Activated naive CD8-positive, alpha-beta T cell treated with anti-CD3 and anti-CD28 coated beads for 36 hours (primary cell): ENCODE measurements around the gene CES5A. TPM values are rescaled to one million over a fixed set of nuclear protein-coding genes. Genes with fewer than 3 reads are reported as not detected.
"Not testable (repeated sequence)": the region's sequence is repeated elsewhere in the genome, so short reads cannot be mapped to it uniquely, and the experiment has no call there.

Experiments used
- DNase-seq: peaks from one replicate; pipeline ENCODE4 v3.0.0; 2021
- H3K27ac Mint-ChIP-seq: one replicate; pipeline ENCODE4 v1.8.0; 2022; ENCODE audit warnings: mild to moderate bottlenecking, moderate library complexity, mixed read lengths
- H3K27me3 Mint-ChIP-seq: one replicate; pipeline ENCODE4 v1.8.0; 2022; ENCODE audit warnings: mild to moderate bottlenecking, mixed read lengths
- H3K36me3 Mint-ChIP-seq: one replicate; pipeline ENCODE4 v1.8.0; 2021; ENCODE audit warnings: mild to moderate bottlenecking, mixed read lengths
- H3K4me1 Mint-ChIP-seq: one replicate; pipeline ENCODE4 v1.8.0; 2021; ENCODE audit warnings: mixed read lengths
- H3K4me3 Mint-ChIP-seq: one replicate; pipeline ENCODE4 v1.8.0; 2022; ENCODE audit warnings: mild to moderate bottlenecking, moderate library complexity, mixed read lengths
- H3K9me3 Mint-ChIP-seq: one replicate; pipeline ENCODE4 v1.8.0; 2022; ENCODE audit warnings: mixed read lengths
- total RNA-seq, 2 experiments: library from RNA; stranded (reverse); gene quantifications; one replicate each; pipeline ENCODE4 v1.2.3, GENCODE V29; 2021

The CES5A gene
- total RNA-seq, 2 experiments from 2014 or later = not detected

- H3K4me1 Mint-ChIP-seq = no peaks in the 10 kb centered on the region
- no peaks in the 10 kb centered on the region for H3K9me3 Mint-ChIP-seq
- H3K27me3 Mint-ChIP-seq = peaks cover 39% of the 10 kb centered on the region
- H3K4me3 Mint-ChIP-seq = no peak overlapping the region
- H3K36me3 Mint-ChIP-seq = no peaks in the 10 kb centered on the region
- no peak for DNase-seq
- H3K27ac Mint-ChIP-seq = no peak overlapping the region
Measured at GRCh38 chr16:55825115-55825728, 50.0 kb downstream of the CES5A start.

GRCh38 chr16:55824473-55825000 lies 50.6 kb downstream of the CES5A start:
- DNase-seq = no peak
- Mint-ChIP-seq H3K27ac (no peak overlapping the region), H3K4me3 (no peak overlapping the region), H3K4me1 (no peaks in the 10 kb centered on the region), H3K9me3 (no peaks in the 10 kb centered on the region), H3K36me3 (no peaks in the 10 kb centered on the region), H3K27me3 (peaks cover 40% of the 10 kb centered on the region)

GRCh38 chr16:55822280-55822810 lies 52.8 kb downstream of the CES5A start:
- no peak overlapping the region for H3K27ac Mint-ChIP-seq
- H3K9me3 Mint-ChIP-seq = no peaks in the 10 kb centered on the region
- H3K4me1 Mint-ChIP-seq = no peaks in the 10 kb centered on the region
- no peak overlapping the region for H3K4me3 Mint-ChIP-seq
- H3K36me3 Mint-ChIP-seq = no peaks in the 10 kb centered on the region
- no peak for DNase-seq
- H3K27me3 Mint-ChIP-seq = peaks cover 43% of the 10 kb centered on the region

GRCh38 chr16:55821210-55821609 lies 54.0 kb downstream of the CES5A start:
- H3K4me1 Mint-ChIP-seq = no peaks in the 10 kb centered on the region
- no peak for DNase-seq
- H3K4me3 Mint-ChIP-seq = no peak overlapping the region
- no peaks in the 10 kb centered on the region for H3K9me3 Mint-ChIP-seq
- no peak overlapping the region for H3K27ac Mint-ChIP-seq
- peaks cover 38% of the 10 kb centered on the region for H3K27me3 Mint-ChIP-seq
- H3K36me3 Mint-ChIP-seq = no peaks in the 10 kb centered on the region

- H3K27ac Mint-ChIP-seq = no peak overlapping the region
- H3K36me3 Mint-ChIP-seq = no peaks in the 10 kb centered on the region
- peaks cover 39% of the 10 kb centered on the region for H3K27me3 Mint-ChIP-seq
- H3K9me3 Mint-ChIP-seq = no peaks in the 10 kb centered on the region
- DNase-seq = no peak
- no peaks in the 10 kb centered on the region for H3K4me1 Mint-ChIP-seq
- no peak overlapping the region for H3K4me3 Mint-ChIP-seq
Measured at GRCh38 chr16:55820615-55821014, 54.6 kb downstream of the CES5A start.

- H3K27ac Mint-ChIP-seq = no peak overlapping the region
- no peaks in the 10 kb centered on the region for H3K9me3 Mint-ChIP-seq
- H3K4me1 Mint-ChIP-seq = no peaks in the 10 kb centered on the region
- DNase-seq = no peak
- peaks cover 35% of the 10 kb centered on the region for H3K27me3 Mint-ChIP-seq
- H3K36me3 Mint-ChIP-seq = no peaks in the 10 kb centered on the region
- H3K4me3 Mint-ChIP-seq = no peak overlapping the region
Measured at GRCh38 chr16:55817236-55817912, 57.8 kb downstream of the CES5A start.

- not testable (repeated sequence) for H3K4me1 Mint-ChIP-seq, H3K4me3 Mint-ChIP-seq, H3K36me3 Mint-ChIP-seq, DNase-seq, H3K27ac Mint-ChIP-seq, H3K9me3 Mint-ChIP-seq
- H3K27me3 Mint-ChIP-seq = peaks cover 24% of the 10 kb centered on the region
Measured at GRCh38 chr16:55816222-55816621, 59.0 kb downstream of the CES5A start.

GRCh38 chr16:55815320-55815719 lies 59.9 kb downstream of the CES5A start:
- H3K27me3 Mint-ChIP-seq = peaks cover 15% of the 10 kb centered on the region
- no peak for DNase-seq
- no peak overlapping the region for H3K27ac Mint-ChIP-seq
- H3K9me3 Mint-ChIP-seq = no peaks in the 10 kb centered on the region
- no peak overlapping the region for H3K4me3 Mint-ChIP-seq
- H3K4me1 Mint-ChIP-seq = no peaks in the 10 kb centered on the region
- H3K36me3 Mint-ChIP-seq = no peaks in the 10 kb centered on the region

- not testable (repeated sequence) for DNase-seq, H3K27ac Mint-ChIP-seq, H3K27me3 Mint-ChIP-seq, H3K4me3 Mint-ChIP-seq, H3K4me1 Mint-ChIP-seq, H3K9me3 Mint-ChIP-seq, H3K36me3 Mint-ChIP-seq
Measured at GRCh38 chr16:55814174-55814573, 61.0 kb downstream of the CES5A start.

GRCh38 chr16:55813730-55814129 lies 61.4 kb downstream of the CES5A start:
- not testable (repeated sequence) for H3K27ac Mint-ChIP-seq, H3K27me3 Mint-ChIP-seq, H3K36me3 Mint-ChIP-seq, H3K9me3 Mint-ChIP-seq, H3K4me3 Mint-ChIP-seq, DNase-seq, H3K4me1 Mint-ChIP-seq

GRCh38 chr16:55812951-55813350 lies 62.2 kb downstream of the CES5A start:
- no peaks in the 10 kb centered on the region for H3K4me1 Mint-ChIP-seq
- no peaks in the 10 kb centered on the region for H3K9me3 Mint-ChIP-seq
- no peak overlapping the region for H3K27ac Mint-ChIP-seq
- H3K36me3 Mint-ChIP-seq = no peaks in the 10 kb centered on the region
- no peak overlapping the region for H3K4me3 Mint-ChIP-seq
- no peak for DNase-seq
- peaks cover 10% of the 10 kb centered on the region for H3K27me3 Mint-ChIP-seq

GRCh38 chr16:55811811-55812210 lies 63.4 kb downstream of the CES5A start:
- Mint-ChIP-seq H3K4me1 (no peaks in the 10 kb centered on the region), H3K4me3 (no peak overlapping the region), H3K9me3 (no peaks in the 10 kb centered on the region), H3K27me3 (peaks cover 10% of the 10 kb centered on the region), H3K27ac (no peak overlapping the region), H3K36me3 (no peaks in the 10 kb centered on the region)
- DNase-seq = no peak

GRCh38 chr16:55810451-55810961 lies 64.7 kb downstream of the CES5A start:
- no peaks in the 10 kb centered on the region for H3K4me1 Mint-ChIP-seq
- no peak overlapping the region for H3K27ac Mint-ChIP-seq
- no peak for DNase-seq
- H3K9me3 Mint-ChIP-seq = no peaks in the 10 kb centered on the region
- H3K4me3 Mint-ChIP-seq = no peak overlapping the region
- peaks cover 8% of the 10 kb centered on the region for H3K27me3 Mint-ChIP-seq
- H3K36me3 Mint-ChIP-seq = no peaks in the 10 kb centered on the region

- Mint-ChIP-seq H3K4me1 (no peaks in the 10 kb centered on the region), H3K36me3 (no peaks in the 10 kb centered on the region), H3K27ac (no peak overlapping the region), H3K4me3 (no peak overlapping the region), H3K9me3 (no peaks in the 10 kb centered on the region), H3K27me3 (peaks cover 3% of the 10 kb centered on the region)
- no peak for DNase-seq
Measured at GRCh38 chr16:55809851-55810250, 65.3 kb downstream of the CES5A start.

GRCh38 chr16:55809386-55809785 lies 65.8 kb downstream of the CES5A start:
- no peak for DNase-seq
- Mint-ChIP-seq H3K9me3 (no peaks in the 10 kb centered on the region), H3K4me1 (no peaks in the 10 kb centered on the region)

GRCh38 chr16:55808286-55808685 lies 66.9 kb downstream of the CES5A start:
- not testable (repeated sequence) for H3K27ac Mint-ChIP-seq, H3K4me3 Mint-ChIP-seq

More at GRCh38 chr16:55809386-55809785, 65.8 kb downstream of the CES5A start:
- no peaks in the 10 kb centered on the region for H3K36me3 Mint-ChIP-seq
- H3K27me3 Mint-ChIP-seq = no peaks in the 10 kb centered on the region
- H3K27ac Mint-ChIP-seq = no peak overlapping the region
- no peak overlapping the region for H3K4me3 Mint-ChIP-seq

More at GRCh38 chr16:55808286-55808685, 66.9 kb downstream of the CES5A start:
- H3K36me3 Mint-ChIP-seq, H3K27me3 Mint-ChIP-seq, DNase-seq, H3K4me1 Mint-ChIP-seq, H3K9me3 Mint-ChIP-seq: not testable (repeated sequence)
